Fibroblast of skin of scalp (primary cell): Measurements from ENCODE around the gene PYGL.
"Not testable (repeated sequence)": the region's sequence is repeated elsewhere in the genome, so short reads cannot be mapped to it uniquely, and the experiment has no call there.

Experiments
- DNase-seq: peaks from one replicate; pipeline ENCODE4 v3.0.0-alpha.2; 2013

Gene PYGL

GRCh38 chr14:50924843-50925242 lies 19.4 kb downstream of the PYGL start:
- DNase-seq = no peak

GRCh38 chr14:50924236-50924635 lies 20.0 kb downstream of the PYGL start:
- no peak for DNase-seq

DNA sequence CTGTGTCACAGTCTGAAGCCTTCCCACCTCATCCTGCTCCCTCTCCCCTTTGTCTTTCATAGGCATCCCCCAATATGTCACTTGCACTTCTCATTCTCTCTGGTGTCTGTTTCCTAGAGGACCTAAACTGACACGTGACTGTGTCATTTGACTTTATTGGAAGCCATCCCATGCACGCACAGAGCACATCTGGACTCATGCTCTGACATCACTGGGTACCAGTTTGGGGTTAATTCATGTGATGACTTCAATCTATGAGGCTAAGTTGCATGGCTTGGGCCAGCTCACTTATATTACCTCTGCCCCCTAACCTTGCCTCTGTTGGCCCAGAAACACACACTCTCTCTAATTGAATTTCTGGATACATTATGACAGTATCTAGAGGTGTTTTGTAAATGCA lies 21.5 kb downstream of the PYGL start:
- DNase-seq = no peak

- peak; percentile 90 for DNase-seq
These were observed 23.6 kb downstream of the PYGL start for GRCh38 chr14:50920482-50921230.

DNA sequence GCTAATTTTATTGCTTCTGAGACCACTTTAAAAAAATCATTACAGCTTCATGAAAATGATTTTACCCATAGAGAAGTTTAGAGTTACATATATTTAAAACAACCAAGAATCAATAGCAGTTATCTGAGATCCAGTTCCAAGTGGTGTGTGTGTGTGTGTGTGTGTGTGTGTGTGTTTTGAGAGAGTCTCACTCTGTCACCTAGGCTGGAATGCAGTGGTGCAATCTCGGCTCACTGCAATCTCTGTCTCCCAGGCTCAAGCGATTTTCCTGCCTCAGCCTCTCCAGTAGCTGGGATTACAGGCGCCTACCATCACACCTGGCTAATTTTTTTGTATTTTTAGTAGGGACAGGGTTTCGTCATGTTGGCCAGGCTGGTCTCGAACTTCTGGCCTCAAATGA lies 24.8 kb downstream of the PYGL start:
- DNase-seq = not testable (repeated sequence)

DNA sequence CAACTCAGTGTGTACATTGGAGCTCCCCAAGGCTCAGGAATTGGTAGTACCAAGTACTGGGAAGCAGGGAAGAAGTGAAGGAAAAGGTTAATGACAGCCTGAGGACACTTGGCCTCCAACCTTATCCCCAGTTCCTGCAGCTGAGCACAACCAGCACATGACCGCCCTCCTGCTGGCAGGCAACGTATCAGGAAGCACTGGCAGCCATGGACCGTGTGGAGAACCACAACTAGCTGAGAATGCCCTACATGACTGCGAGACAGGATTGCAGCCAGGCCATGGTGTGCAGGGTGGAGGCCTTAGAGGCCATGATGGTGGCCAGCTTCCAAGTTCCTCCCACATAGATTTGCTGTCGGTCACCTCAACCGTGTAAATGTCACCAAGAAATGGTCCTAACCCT lies 26.8 kb downstream of the PYGL start:
- no peak for DNase-seq

GRCh38 chr14:50910495-50911420 lies 33.5 kb downstream of the PYGL start:
- DNase-seq = no peak

DNA sequence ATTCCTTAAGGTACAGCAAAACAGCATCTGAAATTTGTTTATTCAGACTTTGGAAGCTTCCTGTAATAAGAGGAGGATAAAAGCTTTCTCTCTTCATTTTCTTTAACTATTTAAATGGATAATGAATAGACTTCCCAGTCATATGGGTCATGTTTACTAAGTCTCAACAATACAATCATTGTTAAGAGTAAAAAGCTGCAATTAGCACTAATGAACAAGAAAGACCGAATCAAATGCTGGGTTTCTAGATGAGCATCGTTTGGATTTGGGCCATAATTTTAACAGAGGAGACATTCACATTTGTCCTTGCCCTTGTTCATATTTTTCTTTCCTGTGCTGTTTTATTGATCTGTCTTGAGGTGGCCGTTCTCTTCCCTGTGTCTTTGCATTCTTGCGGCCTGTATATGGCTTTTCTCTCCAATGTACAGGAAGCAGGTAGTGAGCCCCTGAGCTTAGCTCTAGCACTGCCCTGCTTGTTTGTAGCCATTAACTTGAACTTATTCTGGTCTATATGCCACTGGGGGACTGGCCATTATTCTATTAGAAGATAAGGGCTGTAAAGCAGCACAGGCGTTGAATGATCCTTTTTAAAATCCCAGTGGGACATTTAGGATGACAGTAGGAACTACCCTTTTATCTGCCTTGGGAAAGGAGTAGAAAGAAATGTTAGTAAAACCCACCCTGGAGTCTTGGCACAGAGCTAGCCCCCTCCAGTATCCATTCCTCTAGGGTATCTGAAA lies 37.8 kb downstream of the PYGL start:
- no peak for DNase-seq

GRCh38 chr14:50904719-50905118 lies 39.6 kb downstream of the PYGL start:
- DNase-seq = no peak

- DNase-seq = no peak
These were observed 42.9 kb downstream of the PYGL start for GRCh38 chr14:50901361-50901760.

- no peak for DNase-seq
These were observed 46.6 kb downstream of the PYGL start for GRCh38 chr14:50897658-50898175.

DNA sequence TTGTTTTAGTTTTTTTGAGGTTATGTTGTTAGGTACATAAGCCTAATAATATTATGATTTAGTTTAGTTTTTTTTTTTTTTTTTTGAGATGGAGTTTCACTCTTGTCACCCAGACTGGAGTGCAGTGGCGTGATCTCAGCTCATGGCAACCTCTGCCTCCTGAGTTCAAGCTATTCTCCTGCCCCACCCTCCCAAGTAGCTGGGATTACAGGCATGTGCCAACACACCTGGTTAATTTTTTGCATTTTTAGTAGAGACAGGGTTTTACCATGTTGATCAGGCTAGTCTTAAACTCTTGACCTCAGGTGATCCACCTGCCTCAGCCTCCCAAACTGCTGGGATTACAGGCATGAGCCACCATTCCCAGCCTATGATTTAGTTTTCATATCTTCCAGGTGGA lies 47.3 kb downstream of the PYGL start:
- DNase-seq = not testable (repeated sequence)

- not testable (repeated sequence) for DNase-seq
These were observed 47.9 kb downstream of the PYGL start for GRCh38 chr14:50896421-50896820.

GRCh38 chr14:50892255-50892654 lies 52.0 kb downstream of the PYGL start:
- DNase-seq = no peak

GRCh38 chr14:50887476-50887875 lies 56.8 kb downstream of the PYGL start:
- DNase-seq = no peak

- no peak for DNase-seq
These were observed 60.5 kb downstream of the PYGL start for GRCh38 chr14:50883827-50884197.

- DNase-seq = no peak
These were observed 61.1 kb downstream of the PYGL start for GRCh38 chr14:50882932-50883826.

DNA sequence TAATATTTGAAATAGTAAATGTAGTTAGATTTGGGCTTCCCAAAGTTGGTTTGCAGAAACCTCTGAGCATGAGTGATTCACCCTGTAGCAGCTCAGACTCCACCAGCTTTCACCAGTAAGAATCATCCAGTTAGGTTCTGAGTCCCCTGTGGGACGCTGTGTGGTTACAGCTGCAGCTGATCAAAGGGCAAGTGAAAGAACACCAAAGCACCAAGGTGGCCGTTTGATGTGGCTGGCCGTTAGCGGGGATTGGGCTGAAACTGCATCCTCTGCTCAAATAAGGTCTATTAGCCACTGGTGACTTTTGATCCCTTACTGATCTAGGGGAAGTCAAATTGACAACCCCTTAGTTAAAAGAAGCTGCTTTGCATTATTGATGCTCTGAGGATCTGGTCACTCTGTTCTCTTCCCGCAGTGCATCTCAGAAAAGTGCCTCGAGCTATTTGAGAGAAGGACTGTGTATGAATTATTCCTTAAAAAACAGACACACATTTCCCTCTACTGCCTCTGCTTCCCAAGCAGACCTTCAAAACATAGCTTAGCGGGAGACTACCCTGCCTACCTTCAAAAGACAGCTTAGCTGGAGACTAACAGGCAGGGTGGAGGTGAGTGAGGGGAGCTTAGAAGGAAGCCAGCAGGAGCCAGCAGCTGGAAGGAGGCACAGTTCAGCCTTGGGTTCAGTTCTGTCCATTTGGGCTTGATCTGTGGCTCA lies 68.8 kb downstream of the PYGL start:
- peak; percentile 18 for DNase-seq

- DNase-seq = no peak
These were observed 69.5 kb downstream of the PYGL start for GRCh38 chr14:50874757-50875156.

GRCh38 chr14:50871914-50872732 lies 72.2 kb downstream of the PYGL start, which contains the start of gene ABHD12B:
Gene ABHD12B, plus strand, starts transcription at chr14:50872053. Its CDS starts 122 bp downstream, at chr14:50872175.
- no peak for DNase-seq
